Cardiac fibroblast (primary cell): ENCODE measurements around the gene ZDHHC19.

Source experiments
- DNase-seq, 2 donors: peaks; one replicate each; pipeline versions ENCODE4 v3.0.0 to v3.0.0-alpha.2; 2010; ENCODE audit warnings: low read depth in 2 of 2
- H3K4me3 ChIP-seq, 2 donors: replicated peaks in 1 of 2; 1 replicate in 1 of 2; 2 replicates in 1 of 2; pipeline ENCODE4 v1.5.1; 2011; ENCODE audit warnings: low read depth in 2 of 2, low read length in 2 of 2, mild to moderate bottlenecking in 2 of 2, moderate library complexity in 1 of 2
- TF ChIP-seq, protein P1 (sequence below): IDR thresholded peaks from one replicate; pipeline ENCODE4 v1.5.1; 2011; ENCODE audit warnings: low read depth, mild to moderate bottlenecking, low read length, inconsistent platforms

The ZDHHC19 gene

DNA sequence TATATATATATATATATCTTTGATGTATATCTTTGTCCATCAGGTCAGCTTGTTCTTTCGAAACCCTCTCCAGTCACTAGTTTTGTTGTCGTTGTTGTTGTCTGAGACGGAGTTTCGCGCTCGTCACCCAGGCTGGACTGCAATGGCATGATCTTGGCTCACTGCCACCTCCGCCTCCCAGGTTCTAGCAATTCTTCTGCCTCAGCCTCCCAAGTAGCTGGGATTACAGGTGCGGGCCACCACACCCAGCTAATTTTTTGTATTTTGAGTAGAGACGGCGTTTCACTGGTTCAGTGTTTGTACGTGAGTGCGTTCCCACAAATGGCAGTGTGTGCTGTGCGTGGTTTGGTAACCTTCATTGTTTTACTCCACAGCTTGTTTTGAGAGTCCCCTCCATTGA is 51.7 kb downstream of the ZDHHC19 start:
- TF ChIP-seq, protein P1, sequence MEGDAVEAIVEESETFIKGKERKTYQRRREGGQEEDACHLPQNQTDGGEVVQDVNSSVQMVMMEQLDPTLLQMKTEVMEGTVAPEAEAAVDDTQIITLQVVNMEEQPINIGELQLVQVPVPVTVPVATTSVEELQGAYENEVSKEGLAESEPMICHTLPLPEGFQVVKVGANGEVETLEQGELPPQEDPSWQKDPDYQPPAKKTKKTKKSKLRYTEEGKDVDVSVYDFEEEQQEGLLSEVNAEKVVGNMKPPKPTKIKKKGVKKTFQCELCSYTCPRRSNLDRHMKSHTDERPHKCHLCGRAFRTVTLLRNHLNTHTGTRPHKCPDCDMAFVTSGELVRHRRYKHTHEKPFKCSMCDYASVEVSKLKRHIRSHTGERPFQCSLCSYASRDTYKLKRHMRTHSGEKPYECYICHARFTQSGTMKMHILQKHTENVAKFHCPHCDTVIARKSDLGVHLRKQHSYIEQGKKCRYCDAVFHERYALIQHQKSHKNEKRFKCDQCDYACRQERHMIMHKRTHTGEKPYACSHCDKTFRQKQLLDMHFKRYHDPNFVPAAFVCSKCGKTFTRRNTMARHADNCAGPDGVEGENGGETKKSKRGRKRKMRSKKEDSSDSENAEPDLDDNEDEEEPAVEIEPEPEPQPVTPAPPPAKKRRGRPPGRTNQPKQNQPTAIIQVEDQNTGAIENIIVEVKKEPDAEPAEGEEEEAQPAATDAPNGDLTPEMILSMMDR = no peak
- H3K4me3 ChIP-seq = no peak overlapping the region
- DNase-seq = no peak

DNA sequence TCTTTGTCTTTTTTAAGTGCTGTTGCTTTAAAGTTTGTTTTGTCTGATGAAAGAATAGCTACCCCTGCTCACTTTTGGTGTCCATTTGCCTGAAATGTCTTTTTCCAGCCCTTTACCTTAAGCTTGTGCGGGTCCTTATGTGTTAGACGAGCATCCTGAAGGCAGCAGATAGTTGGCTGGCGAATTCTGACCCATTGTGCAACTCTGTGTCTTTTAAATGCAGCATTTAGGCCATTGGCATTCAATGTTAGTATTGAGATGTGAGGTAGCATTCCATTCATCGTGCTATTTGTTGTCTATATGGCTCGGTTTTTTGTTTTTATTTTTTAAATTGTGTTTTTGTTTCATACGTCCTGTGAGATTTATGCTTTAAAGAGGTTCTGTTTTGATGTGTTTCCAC is 55.0 kb downstream of the ZDHHC19 start:
- no peak for DNase-seq
- TF ChIP-seq, protein P1 = no peak
- H3K4me3 ChIP-seq = no peak overlapping the region

DNA sequence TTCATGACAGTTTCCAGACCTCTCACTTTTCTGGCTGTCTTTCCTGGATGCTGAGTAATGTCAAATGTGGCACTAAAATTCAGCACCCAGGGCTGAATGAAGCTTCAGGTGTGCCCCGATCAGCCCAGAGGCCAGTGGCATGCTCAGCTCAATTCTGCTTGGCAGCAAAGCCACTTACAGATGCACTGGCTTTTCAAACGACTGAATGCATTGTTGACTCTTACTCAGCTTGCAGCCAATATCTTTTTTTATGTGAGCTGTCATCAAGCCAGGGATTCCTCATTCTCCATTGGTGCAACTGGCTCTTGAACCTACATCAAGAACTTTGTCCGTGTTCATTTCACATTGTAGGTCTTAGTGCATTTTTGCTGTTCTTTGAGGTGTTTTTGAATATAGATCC is 60.7 kb downstream of the ZDHHC19 start:
- H3K4me3 ChIP-seq = no peak overlapping the region
- no peak for DNase-seq
- TF ChIP-seq, protein P1 = no peak

GRCh38 chr3:196149831-196150301 is 61.3 kb downstream of the ZDHHC19 start:
- TF ChIP-seq, protein P1 = no peak
- DNase-seq = no peak
- H3K4me3 ChIP-seq = no peak overlapping the region

DNA sequence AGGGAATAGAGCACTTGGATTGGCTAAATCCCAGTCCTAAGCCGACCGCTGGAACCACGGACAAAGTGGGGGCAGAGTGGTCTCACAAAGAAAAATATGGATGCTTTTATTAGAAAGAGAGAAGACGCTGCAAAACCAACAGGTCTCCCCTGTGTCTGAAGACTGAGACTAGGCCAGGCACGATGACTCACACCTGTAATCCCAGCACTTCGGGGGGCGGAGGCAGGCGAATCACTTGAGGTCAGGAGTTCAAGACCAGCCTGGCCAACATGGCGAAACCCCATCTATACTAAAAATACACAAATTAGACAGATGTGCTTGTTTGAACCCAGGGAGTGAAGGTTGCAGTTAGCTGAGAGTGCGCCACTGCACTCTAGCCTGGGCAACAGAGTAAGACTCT is 61.8 kb downstream of the ZDHHC19 start:
- TF ChIP-seq, protein P1 = no peak
- H3K4me3 ChIP-seq = no peak overlapping the region
- DNase-seq = no peak
